Fibroblast of lung (primary cell): ENCODE results near the gene PTGFR.

Experiments used
- EZH2 ChIP-seq: IDR thresholded peaks from 2 replicates; pipeline ENCODE4 v1.5.1; 2012; ENCODE audit warnings: low read length, control low read depth, mild to moderate bottlenecking; ENCODE audit errors: missing control alignments
- TF ChIP-seq, protein P1 (sequence below), 2 donors: IDR thresholded peaks in 1 of 2; conservative IDR thresholded peaks in 1 of 2; 1 replicate in 1 of 2; 2 replicates in 1 of 2; pipeline ENCODE4 v1.5.1; 2011 to 2012; ENCODE audit warnings: low read length in 2 of 2, control low read depth in 1 of 2, inconsistent platforms in 1 of 2, low read depth in 1 of 2, mild to moderate bottlenecking in 1 of 2

- TF ChIP-seq, protein P1, sequence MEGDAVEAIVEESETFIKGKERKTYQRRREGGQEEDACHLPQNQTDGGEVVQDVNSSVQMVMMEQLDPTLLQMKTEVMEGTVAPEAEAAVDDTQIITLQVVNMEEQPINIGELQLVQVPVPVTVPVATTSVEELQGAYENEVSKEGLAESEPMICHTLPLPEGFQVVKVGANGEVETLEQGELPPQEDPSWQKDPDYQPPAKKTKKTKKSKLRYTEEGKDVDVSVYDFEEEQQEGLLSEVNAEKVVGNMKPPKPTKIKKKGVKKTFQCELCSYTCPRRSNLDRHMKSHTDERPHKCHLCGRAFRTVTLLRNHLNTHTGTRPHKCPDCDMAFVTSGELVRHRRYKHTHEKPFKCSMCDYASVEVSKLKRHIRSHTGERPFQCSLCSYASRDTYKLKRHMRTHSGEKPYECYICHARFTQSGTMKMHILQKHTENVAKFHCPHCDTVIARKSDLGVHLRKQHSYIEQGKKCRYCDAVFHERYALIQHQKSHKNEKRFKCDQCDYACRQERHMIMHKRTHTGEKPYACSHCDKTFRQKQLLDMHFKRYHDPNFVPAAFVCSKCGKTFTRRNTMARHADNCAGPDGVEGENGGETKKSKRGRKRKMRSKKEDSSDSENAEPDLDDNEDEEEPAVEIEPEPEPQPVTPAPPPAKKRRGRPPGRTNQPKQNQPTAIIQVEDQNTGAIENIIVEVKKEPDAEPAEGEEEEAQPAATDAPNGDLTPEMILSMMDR (conservative IDR thresholded peaks at IDR 0.05 in 1 of 2, IDR thresholded peaks at IDR 0.05 in 1 of 2; ENCODE audit: low read depth in 1 of 2, low read length in 2 of 2), result no peak
- TF ChIP-seq EZH2, result no peak
Measured at GRCh38 chr1:78519446-78519845, 28.7 kb downstream of the PTGFR start.
